Measurements from ENCODE around the gene CREB5.

DNA sequence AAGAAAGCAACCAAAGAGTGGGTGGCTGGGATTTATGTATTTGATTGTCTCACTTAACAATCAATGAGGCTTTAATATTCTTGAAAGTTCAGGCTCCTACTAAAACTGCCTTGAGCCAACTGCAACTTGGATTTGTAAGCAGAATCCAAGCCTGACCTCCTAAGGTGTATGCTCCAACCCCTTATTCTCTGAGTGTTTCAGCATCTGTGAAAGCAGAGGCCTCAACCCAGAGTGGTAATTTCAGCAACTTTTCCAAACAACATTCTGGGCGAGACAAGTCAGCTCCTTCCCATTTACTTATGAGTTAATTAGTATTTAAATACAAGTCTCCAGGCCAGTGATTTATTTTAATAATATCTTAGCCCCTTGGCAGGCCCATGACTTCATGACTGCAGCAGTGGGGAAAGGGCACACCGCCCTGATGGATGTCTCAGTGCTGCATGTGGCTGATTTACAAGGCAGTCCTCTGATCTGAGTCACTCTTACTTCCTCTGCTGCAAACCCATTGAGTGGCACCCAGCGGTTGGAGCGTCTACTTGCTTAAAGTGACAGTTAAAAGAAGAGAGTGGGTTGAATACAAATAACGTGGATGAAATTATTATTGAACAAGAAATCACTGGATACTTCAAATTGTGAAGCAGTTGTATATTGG lies 336.7 kb downstream of the CREB5 start:
- no peak for TF ChIP-seq POLR2AphosphoS5 (IDR thresholded peaks at IDR 0.05)
- no peak for TF ChIP-seq POLR2A (IDR thresholded peaks at IDR 0.05)
- TF ChIP-seq, protein P1, sequence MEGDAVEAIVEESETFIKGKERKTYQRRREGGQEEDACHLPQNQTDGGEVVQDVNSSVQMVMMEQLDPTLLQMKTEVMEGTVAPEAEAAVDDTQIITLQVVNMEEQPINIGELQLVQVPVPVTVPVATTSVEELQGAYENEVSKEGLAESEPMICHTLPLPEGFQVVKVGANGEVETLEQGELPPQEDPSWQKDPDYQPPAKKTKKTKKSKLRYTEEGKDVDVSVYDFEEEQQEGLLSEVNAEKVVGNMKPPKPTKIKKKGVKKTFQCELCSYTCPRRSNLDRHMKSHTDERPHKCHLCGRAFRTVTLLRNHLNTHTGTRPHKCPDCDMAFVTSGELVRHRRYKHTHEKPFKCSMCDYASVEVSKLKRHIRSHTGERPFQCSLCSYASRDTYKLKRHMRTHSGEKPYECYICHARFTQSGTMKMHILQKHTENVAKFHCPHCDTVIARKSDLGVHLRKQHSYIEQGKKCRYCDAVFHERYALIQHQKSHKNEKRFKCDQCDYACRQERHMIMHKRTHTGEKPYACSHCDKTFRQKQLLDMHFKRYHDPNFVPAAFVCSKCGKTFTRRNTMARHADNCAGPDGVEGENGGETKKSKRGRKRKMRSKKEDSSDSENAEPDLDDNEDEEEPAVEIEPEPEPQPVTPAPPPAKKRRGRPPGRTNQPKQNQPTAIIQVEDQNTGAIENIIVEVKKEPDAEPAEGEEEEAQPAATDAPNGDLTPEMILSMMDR (IDR thresholded peaks at IDR 0.05), result no peak
- TF ChIP-seq EP300 (IDR thresholded peaks at IDR 0.05), result no peak
